HCT116 (cell line): ENCODE measurements around the gene ALPP. TPM values are rescaled to one million over a fixed set of nuclear protein-coding genes. Genes with fewer than 3 reads are reported as not detected.
"Not testable (repeated sequence)": the region's sequence is repeated elsewhere in the genome, so short reads cannot be mapped to it uniquely, and the experiment has no call there.

Experiments used
- ATAC-seq: fragments of 200-7000 bp; cut with Tn5 transposase; 2 replicates; pipeline ENCODE4 v1.9.1; 2020; ENCODE audit warnings: mild to moderate bottlenecking, moderate library complexity
- BruUV-seq: library from RNA; stranded (reverse); fragments of 400-500 nt; replicated peaks from 2 replicates; lab custom pipeline; 2021; lab: Mats Ljungman, UMichigan
- CTCF ChIA-PET: fragments of 300-600 bp; sonication (Branson Sonifier 250); formaldehyde crosslinking; loops from one replicate; lab custom pipeline; 2021; ENCODE audit warnings: antibody characterized with exemption; lab: Charles Lee
- POLR2A ChIA-PET: fragments of 300-600, 350-600 bp; sonication (Branson Sonifier 250); formaldehyde crosslinking; loops from one replicate; lab custom pipeline; 2021; ENCODE audit warnings: antibody characterized with exemption; lab: Charles Lee
- RAD21 ChIA-PET, 2 experiments: fragments of 300-600 bp; sonication (Branson Sonifier 250); formaldehyde crosslinking; loops; one replicate each; lab custom pipeline; 2023; ENCODE audit warnings: low total read pairs in 2 of 2; ENCODE audit not compliant: uncharacterized antibody in 2 of 2, unreplicated experiment in 2 of 2, low non-redundant PET in 1 of 2; lab: Charles Lee
- DNase-seq: peaks from one replicate; pipeline ENCODE4 v3.0.0-alpha.2; 2010; ENCODE audit warnings: low read depth, low spot score
- H2AFZ ChIP-seq: fragments of 200-600 bp; shearing (Covaris generic), sonication (generic); 2 replicates; pipeline ENCODE4 v1.6.1; 2017; ENCODE audit warnings: low read depth, mixed run types, mixed read lengths, antibody characterized with exemption, low read length; ENCODE audit not compliant: poor library complexity, severe bottlenecking
- H3K27ac ChIP-seq: 2 replicates; pipeline ENCODE4 v1.5.1; 2012; ENCODE audit warnings: low read depth, low read length
- H3K27me3 ChIP-seq: fragments of 200-600 bp; sonication (generic); 2 replicates; pipeline ENCODE4 v1.6.1; 2016; ENCODE audit warnings: mixed run types, low read length, mixed read lengths; ENCODE audit not compliant: insufficient read depth
- H3K36me3 ChIP-seq, 2 experiments: fragments of 200-500 bp in 1 of 2; fragments of 200-600 bp in 1 of 2; sonication (Bioruptor generic) in 1 of 2; sonication (generic) in 1 of 2; 2 replicates each; pipeline versions ENCODE4 v1.5.1 to v1.6.1; 2014 to 2016; ENCODE audit warnings: low read length in 2 of 2, inconsistent platforms in 1 of 2, mixed read lengths in 1 of 2, mixed run types in 1 of 2; ENCODE audit not compliant: insufficient read depth in 2 of 2, control insufficient read depth in 1 of 2
- H3K4me1 ChIP-seq, 2 experiments: fragments of 200-600 bp in 1 of 2; sonication (generic) in 1 of 2; 2 replicates each; pipeline versions ENCODE4 v1.5.1 to v1.6.1; 2012 to 2017; ENCODE audit warnings: low read length in 2 of 2, inconsistent platforms in 1 of 2, mild to moderate bottlenecking in 1 of 2, mixed read lengths in 1 of 2, mixed run types in 1 of 2, moderate library complexity in 1 of 2; ENCODE audit not compliant: insufficient read depth in 2 of 2, control insufficient read depth in 1 of 2
- H3K4me2 ChIP-seq: fragments of 200-600 bp; sonication (generic); 2 replicates; pipeline ENCODE4 v1.6.1; 2017; ENCODE audit warnings: mixed run types, low read length, mixed read lengths
- H3K4me3 ChIP-seq, 2 experiments: fragments of 200-600 bp in 1 of 2; sonication (generic) in 1 of 2; replicated peaks in 1 of 2; 2 replicates each; pipeline ENCODE4 v1.5.1; 2011 to 2016; ENCODE audit warnings: low read length in 2 of 2, control low read depth in 1 of 2, low read depth in 1 of 2, mild to moderate bottlenecking in 1 of 2, mixed read lengths in 1 of 2, mixed run types in 1 of 2
- H3K79me2 ChIP-seq: fragments of 200-600 bp; sonication (generic); 2 replicates; pipeline ENCODE4 v1.6.1; 2017; ENCODE audit warnings: mild to moderate bottlenecking, mixed run types, low read length, moderate library complexity, mixed read lengths; ENCODE audit not compliant: insufficient read depth
- H3K9ac ChIP-seq: fragments of 200-600 bp; sonication (generic); 2 replicates; pipeline ENCODE4 v1.6.1; 2016; ENCODE audit warnings: low read length, mixed read lengths
- H3K9me2 ChIP-seq: fragments of 200-600 bp; sonication (generic), shearing (Covaris generic); 2 replicates; pipeline ENCODE4 v1.6.1; 2017; ENCODE audit warnings: mixed run types, mild to moderate bottlenecking, moderate library complexity; ENCODE audit not compliant: insufficient read depth
- H3K9me3 ChIP-seq, 2 experiments: fragments of 200-500 bp in 1 of 2; fragments of 200-600 bp in 1 of 2; sonication (Bioruptor generic) in 1 of 2; sonication (generic) in 1 of 2; 2 replicates each; pipeline ENCODE4 v1.6.1; 2014 to 2017; ENCODE audit warnings: low read length in 2 of 2, mixed read lengths in 2 of 2, inconsistent platforms in 1 of 2, low read depth in 1 of 2, mild to moderate bottlenecking in 1 of 2, mixed run types in 1 of 2, moderate library complexity in 1 of 2; ENCODE audit not compliant: control insufficient read depth in 1 of 2, insufficient read depth in 1 of 2
- H4K20me1 ChIP-seq: fragments of 200-600 bp; sonication (generic), shearing (Covaris generic); 2 replicates; pipeline ENCODE4 v1.6.1; 2017; ENCODE audit warnings: mixed run types, mild to moderate bottlenecking, moderate library complexity; ENCODE audit not compliant: insufficient read depth
- CBX3 ChIP-seq: IDR thresholded peaks from 2 replicates; pipeline ENCODE4 v1.6.1; 2012; ENCODE audit warnings: low read depth
- EGR1 ChIP-seq: IDR thresholded peaks from 2 replicates; pipeline ENCODE4 v1.6.1; 2012; ENCODE audit warnings: low read depth
- ELF1 ChIP-seq: IDR thresholded peaks from 2 replicates; pipeline ENCODE4 v1.6.1; 2012; ENCODE audit warnings: low read depth, borderline replicate concordance
- EZH2 ChIP-seq: fragments of 200-600 bp; sonication (generic); IDR thresholded peaks from 2 replicates; pipeline ENCODE4 v1.6.1; 2017; ENCODE audit warnings: antibody characterized with exemption, mixed run types
- FOSL1 ChIP-seq: IDR thresholded peaks from 2 replicates; pipeline ENCODE4 v1.6.1; 2012; ENCODE audit warnings: low read depth
- POLR2AphosphoS5 ChIP-seq: IDR thresholded peaks from 2 replicates; pipeline ENCODE4 v1.6.1; 2011; ENCODE audit warnings: mild to moderate bottlenecking, low read depth, low read length, moderate library complexity
- RAD21 ChIP-seq: IDR thresholded peaks from 2 replicates; pipeline ENCODE4 v1.6.1; 2012; ENCODE audit warnings: low read depth, mild to moderate bottlenecking
- SP1 ChIP-seq: IDR thresholded peaks from 2 replicates; pipeline ENCODE4 v1.6.1; 2012; ENCODE audit warnings: low read depth
- YY1 ChIP-seq: IDR thresholded peaks from 2 replicates; pipeline ENCODE4 v1.6.1; 2011; ENCODE audit warnings: low read length, low read depth, moderate library complexity, mild to moderate bottlenecking; ENCODE audit not compliant: insufficient replicate concordance; ENCODE audit errors: extremely low read depth
- ZNF274 ChIP-seq: fragments of 200-500 bp; sonication (Bioruptor generic); IDR thresholded peaks from 2 replicates; pipeline ENCODE4 v1.6.1; 2014; ENCODE audit warnings: mild to moderate bottlenecking, low read depth, low read length, inconsistent platforms
- intact Hi-C: fragments of 100-400 bp; cut with micrococcal nuclease; formaldehyde crosslinking; loops from 2 replicates; pipeline ENCODE4 v1.10.0; 2022
- total RNA-seq: library from RNA; stranded (reverse); gene quantifications from one replicate; pipeline ENCODE4 v1.2.1, GENCODE V29; 2021; ENCODE audit not compliant: unreplicated experiment
- TF ChIP-seq, protein P1 (sequence below), 3 experiments: fragments of 200-600 bp in 1 of 3; sonication (generic) in 1 of 3; IDR thresholded peaks in 2 of 3; conservative IDR thresholded peaks in 1 of 3; 2 replicates each; pipeline ENCODE4 v1.5.1; 2012 to 2017; ENCODE audit warnings: low read depth in 2 of 3, low read length in 2 of 3, antibody characterized with exemption in 1 of 3, borderline replicate concordance in 1 of 3, control low read depth in 1 of 3, mild to moderate bottlenecking in 1 of 3, mixed read lengths in 1 of 3, mixed run types in 1 of 3, moderate library complexity in 1 of 3; ENCODE audit not compliant: insufficient read depth in 1 of 3
- TF ChIP-seq, protein P2 (sequence below): IDR thresholded peaks from 2 replicates; pipeline ENCODE4 v1.6.1; 2011; ENCODE audit warnings: mild to moderate bottlenecking, low read length, moderate library complexity; ENCODE audit not compliant: insufficient replicate concordance; ENCODE audit errors: extremely low read depth

Gene ALPP
- total RNA-seq, 1 experiment from 2014 or later, result 0.34 TPM

DNA sequence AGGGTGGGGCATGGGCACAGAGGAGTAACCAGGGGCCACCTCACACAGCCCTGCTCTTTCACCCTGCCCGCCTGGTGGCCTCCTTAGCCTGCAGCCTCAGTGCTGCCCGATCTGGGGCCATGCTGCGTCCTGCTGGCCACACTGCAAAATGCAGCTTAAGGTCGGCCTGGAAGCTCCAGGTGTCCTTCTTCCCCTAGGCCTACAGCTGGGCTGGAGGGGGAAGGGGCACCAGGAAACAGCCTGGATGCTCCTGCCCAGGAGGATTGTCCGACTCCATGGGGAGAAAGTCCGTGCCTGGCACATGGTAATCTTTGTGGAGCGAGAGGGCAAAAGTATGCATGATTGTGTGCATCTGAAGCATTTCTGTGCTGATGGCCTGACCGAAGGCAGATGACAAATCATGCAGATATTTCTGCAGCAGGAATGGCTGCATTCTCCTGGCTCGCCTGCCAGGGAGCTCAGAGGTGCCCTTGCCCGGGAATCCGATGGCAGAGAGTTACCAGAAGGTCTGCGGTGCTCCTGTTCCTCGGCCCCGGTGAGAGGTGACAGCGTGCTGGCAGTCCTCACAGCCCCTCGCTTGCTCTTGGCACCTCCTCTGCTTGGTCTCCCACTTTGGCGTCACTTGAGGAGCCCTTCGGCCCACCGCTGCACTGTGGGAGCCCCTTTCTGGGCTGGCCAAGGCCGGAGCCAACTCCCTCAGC, 12.8 kb upstream of the ALPP start:
- CTCF ChIA-PET, result interaction anchor here (0.7 to 1.8 kb wide), 5 partner anchors 31 to 465 kb away, joined by 3 to 6 read pairs (median 3); no protein-coding TSS in a partner anchor
- Histone ChIP-seq H3K4me1 (peaks cover 0 to 4% of the 10 kb centered on the region in 2 experiments; a peak in 1 of 4 replicates), H3K79me2 (no peaks in the 10 kb centered on the region), H3K4me3 (no peak overlapping the region), H2AFZ (no peak overlapping the region)
- no TSS peak for BruUV-seq
- TF ChIP-seq SP1, result no peak
- no peak for TF ChIP-seq ELF1
- TF ChIP-seq CBX3, result no peak
- TF ChIP-seq POLR2AphosphoS5, result no peak
- peak; percentile 68 for TF ChIP-seq RAD21
- no peak for TF ChIP-seq EZH2
- no peak for TF ChIP-seq EGR1
- TF ChIP-seq YY1, result no peak
- no peak for TF ChIP-seq ZNF274
- TF ChIP-seq, protein P1, sequence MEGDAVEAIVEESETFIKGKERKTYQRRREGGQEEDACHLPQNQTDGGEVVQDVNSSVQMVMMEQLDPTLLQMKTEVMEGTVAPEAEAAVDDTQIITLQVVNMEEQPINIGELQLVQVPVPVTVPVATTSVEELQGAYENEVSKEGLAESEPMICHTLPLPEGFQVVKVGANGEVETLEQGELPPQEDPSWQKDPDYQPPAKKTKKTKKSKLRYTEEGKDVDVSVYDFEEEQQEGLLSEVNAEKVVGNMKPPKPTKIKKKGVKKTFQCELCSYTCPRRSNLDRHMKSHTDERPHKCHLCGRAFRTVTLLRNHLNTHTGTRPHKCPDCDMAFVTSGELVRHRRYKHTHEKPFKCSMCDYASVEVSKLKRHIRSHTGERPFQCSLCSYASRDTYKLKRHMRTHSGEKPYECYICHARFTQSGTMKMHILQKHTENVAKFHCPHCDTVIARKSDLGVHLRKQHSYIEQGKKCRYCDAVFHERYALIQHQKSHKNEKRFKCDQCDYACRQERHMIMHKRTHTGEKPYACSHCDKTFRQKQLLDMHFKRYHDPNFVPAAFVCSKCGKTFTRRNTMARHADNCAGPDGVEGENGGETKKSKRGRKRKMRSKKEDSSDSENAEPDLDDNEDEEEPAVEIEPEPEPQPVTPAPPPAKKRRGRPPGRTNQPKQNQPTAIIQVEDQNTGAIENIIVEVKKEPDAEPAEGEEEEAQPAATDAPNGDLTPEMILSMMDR (IDR thresholded peaks at IDR 0.05 in 2 of 3, conservative IDR thresholded peaks at IDR 0.05 in 1 of 3; ENCODE audit: borderline replicate concordance in 1 of 3, insufficient read depth in 1 of 3, low read depth in 2 of 3, low read length in 2 of 3), result peak; percentile 61 to 78 (median 62)
- TF ChIP-seq, protein P2, sequence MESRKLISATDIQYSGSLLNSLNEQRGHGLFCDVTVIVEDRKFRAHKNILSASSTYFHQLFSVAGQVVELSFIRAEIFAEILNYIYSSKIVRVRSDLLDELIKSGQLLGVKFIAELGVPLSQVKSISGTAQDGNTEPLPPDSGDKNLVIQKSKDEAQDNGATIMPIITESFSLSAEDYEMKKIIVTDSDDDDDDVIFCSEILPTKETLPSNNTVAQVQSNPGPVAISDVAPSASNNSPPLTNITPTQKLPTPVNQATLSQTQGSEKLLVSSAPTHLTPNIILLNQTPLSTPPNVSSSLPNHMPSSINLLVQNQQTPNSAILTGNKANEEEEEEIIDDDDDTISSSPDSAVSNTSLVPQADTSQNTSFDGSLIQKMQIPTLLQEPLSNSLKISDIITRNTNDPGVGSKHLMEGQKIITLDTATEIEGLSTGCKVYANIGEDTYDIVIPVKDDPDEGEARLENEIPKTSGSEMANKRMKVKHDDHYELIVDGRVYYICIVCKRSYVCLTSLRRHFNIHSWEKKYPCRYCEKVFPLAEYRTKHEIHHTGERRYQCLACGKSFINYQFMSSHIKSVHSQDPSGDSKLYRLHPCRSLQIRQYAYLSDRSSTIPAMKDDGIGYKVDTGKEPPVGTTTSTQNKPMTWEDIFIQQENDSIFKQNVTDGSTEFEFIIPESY, result no peak
- TF ChIP-seq FOSL1, result no peak
- TF ChIP-seq, all 23 proteins: peak for 2
- Histone ChIP-seq H3K4me2 (no peak overlapping the region), H3K9ac (no peak overlapping the region), H3K36me3 (no peaks in the 10 kb centered on the region), H4K20me1 (no peaks in the 10 kb centered on the region), H3K9me2 (no peaks in the 10 kb centered on the region), H3K27me3 (no peaks in the 10 kb centered on the region), H3K27ac (no peak overlapping the region), H3K9me3 (no peaks in the 10 kb centered on the region)
- DNase-seq (peak; percentile 29), ATAC-seq (peak; percentile 94)
- intact Hi-C loops, result loop anchor here (2.0 kb wide), 1 partner anchor 75 kb away; no protein-coding TSS in a partner anchor
- ChIA-PET RAD21 (interaction anchor here in 1 of 2 experiments (1.2 to 1.3 kb wide), 2 partner anchors 70 to 465 kb away, joined by 3 read pairs; no protein-coding TSS in a partner anchor), POLR2A (no interaction called here)

DNA sequence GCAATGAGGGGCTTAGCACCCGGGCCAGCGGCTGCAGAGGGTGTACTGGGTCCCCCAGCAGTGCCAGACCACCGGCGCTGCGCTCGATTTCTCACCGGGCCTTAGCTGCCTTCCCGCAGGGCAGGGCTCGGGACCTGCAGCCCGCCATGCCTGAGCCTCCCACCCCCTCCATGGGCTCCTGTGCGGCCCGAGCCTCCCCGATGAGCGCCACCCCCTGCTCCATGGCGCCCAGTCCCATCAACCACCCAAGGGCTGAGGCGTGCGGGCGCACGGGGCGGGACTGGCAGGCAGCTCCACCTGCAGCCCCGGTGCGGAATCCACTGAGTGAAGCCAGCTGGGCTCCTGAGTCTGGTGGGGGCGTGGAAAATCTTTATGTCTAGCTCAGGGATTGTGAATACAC, 12.1 kb upstream of the ALPP start:
- H3K36me3 ChIP-seq, H3K27me3 ChIP-seq, H3K79me2 ChIP-seq, H3K9me2 ChIP-seq, DNase-seq, POLR2A ChIA-PET, H2AFZ ChIP-seq, H3K9me3 ChIP-seq, H3K4me3 ChIP-seq, BruUV-seq, H3K4me2 ChIP-seq, H3K9ac ChIP-seq, ATAC-seq, H4K20me1 ChIP-seq, H3K4me1 ChIP-seq, H3K27ac ChIP-seq: not testable (repeated sequence)
- CTCF ChIA-PET, result interaction anchor here (0.9 kb wide), 1 partner anchor 78 kb away, joined by 3 read pairs; no protein-coding TSS in a partner anchor
- RAD21 ChIA-PET, result interaction anchor here in 1 of 2 experiments (1.2 to 1.3 kb wide), 2 partner anchors 69 to 466 kb away, joined by 3 read pairs; no protein-coding TSS in a partner anchor
- intact Hi-C loops, result loop anchor here (2.0 kb wide), 1 partner anchor 74 kb away; no protein-coding TSS in a partner anchor
